OCI-LY1 (cell line): Measurements from ENCODE around the gene PSMA7.

Experiments used
- CTCF ChIP-seq: fragments of 200-600 bp; sonication (generic), shearing (Covaris generic); IDR thresholded peaks from 2 replicates; pipeline ENCODE4 v1.5.1; 2017; ENCODE audit warnings: mild to moderate bottlenecking, antibody characterized with exemption, low read length, moderate library complexity, mixed read lengths
- EZH2 ChIP-seq: fragments of 200-600 bp; sonication (generic), shearing (Covaris generic); IDR thresholded peaks from 2 replicates; pipeline ENCODE4 v1.8.0; 2017; ENCODE audit warnings: borderline replicate concordance, mixed run types, mild to moderate bottlenecking, antibody characterized with exemption, low read length, moderate library complexity, mixed read lengths

- no peak for TF ChIP-seq CTCF
- no peak for TF ChIP-seq EZH2
These were observed 24.9 kb upstream of the PSMA7 start for GRCh38 chr20:62168061-62168460.
